Epithelial cell of esophagus (primary cell): Measurements from ENCODE around the gene P2RX4.

Experiments used
- DNase-seq: peaks from one replicate; pipeline ENCODE4 v3.0.0; 2010; ENCODE audit warnings: low read depth
- H3K4me3 ChIP-seq: 2 replicates; pipeline ENCODE4 v1.5.1; 2011; ENCODE audit warnings: mild to moderate bottlenecking, low read length, control low read depth
- CTCF ChIP-seq: IDR thresholded peaks from 2 replicates; pipeline ENCODE4 v1.5.1; 2011; ENCODE audit warnings: low read depth, mild to moderate bottlenecking, low read length, control low read depth, inconsistent platforms; ENCODE audit not compliant: insufficient read depth; ENCODE audit errors: missing control alignments

The P2RX4 gene

GRCh38 chr12:121264135-121264534 is 54.2 kb downstream of the P2RX4 start:
- TF ChIP-seq CTCF: no peak
- DNase-seq: no peak
- no peak overlapping the region for H3K4me3 ChIP-seq

GRCh38 chr12:121264951-121265515 is 55.1 kb downstream of the P2RX4 start:
- no peak for TF ChIP-seq CTCF
- no peak overlapping the region for H3K4me3 ChIP-seq
- DNase-seq: no peak

- no peak for DNase-seq
- no peak overlapping the region for H3K4me3 ChIP-seq
- no peak for TF ChIP-seq CTCF
Observed at GRCh38 chr12:121267822-121268221, 57.9 kb downstream of the P2RX4 start.

GRCh38 chr12:121273364-121273896 is 63.5 kb downstream of the P2RX4 start:
- no peak for DNase-seq

GRCh38 chr12:121274036-121274763 is 64.3 kb downstream of the P2RX4 start:
- DNase-seq: no peak
- TF ChIP-seq CTCF: no peak
- H3K4me3 ChIP-seq: no peak overlapping the region

More at GRCh38 chr12:121273364-121273896, 63.5 kb downstream of the P2RX4 start:
- no peak overlapping the region for H3K4me3 ChIP-seq
- TF ChIP-seq CTCF: no peak

GRCh38 chr12:121277374-121277759 is 67.4 kb downstream of the P2RX4 start:
- no peak for TF ChIP-seq CTCF
- DNase-seq: peak; percentile 16
- H3K4me3 ChIP-seq: no peak overlapping the region
